Neuron (in vitro differentiated cells): ENCODE measurements around the gene ATP11B.

Experiments
- H2AFZ ChIP-seq: one replicate; pipeline ENCODE4 v1.6.1; 2013; ENCODE audit warnings: low read depth, mild to moderate bottlenecking, inconsistent platforms, low read length, moderate library complexity
- H3K27me3 ChIP-seq: one replicate; pipeline ENCODE4 v1.6.1; 2013; ENCODE audit warnings: low read length; ENCODE audit not compliant: insufficient read depth
- H3K36me3 ChIP-seq: one replicate; pipeline ENCODE4 v1.6.1; 2013; ENCODE audit warnings: low read length; ENCODE audit not compliant: insufficient read depth
- H3K4me1 ChIP-seq: one replicate; pipeline ENCODE4 v1.6.1; 2013; ENCODE audit warnings: low read length; ENCODE audit not compliant: insufficient read depth
- H3K4me3 ChIP-seq: 2 replicates; pipeline ENCODE4 v1.5.1; 2013; ENCODE audit warnings: mild to moderate bottlenecking, low read length, moderate library complexity
- H3K9me3 ChIP-seq: one replicate; pipeline ENCODE4 v1.6.1; 2013; ENCODE audit warnings: low read length

Gene ATP11B

DNA sequence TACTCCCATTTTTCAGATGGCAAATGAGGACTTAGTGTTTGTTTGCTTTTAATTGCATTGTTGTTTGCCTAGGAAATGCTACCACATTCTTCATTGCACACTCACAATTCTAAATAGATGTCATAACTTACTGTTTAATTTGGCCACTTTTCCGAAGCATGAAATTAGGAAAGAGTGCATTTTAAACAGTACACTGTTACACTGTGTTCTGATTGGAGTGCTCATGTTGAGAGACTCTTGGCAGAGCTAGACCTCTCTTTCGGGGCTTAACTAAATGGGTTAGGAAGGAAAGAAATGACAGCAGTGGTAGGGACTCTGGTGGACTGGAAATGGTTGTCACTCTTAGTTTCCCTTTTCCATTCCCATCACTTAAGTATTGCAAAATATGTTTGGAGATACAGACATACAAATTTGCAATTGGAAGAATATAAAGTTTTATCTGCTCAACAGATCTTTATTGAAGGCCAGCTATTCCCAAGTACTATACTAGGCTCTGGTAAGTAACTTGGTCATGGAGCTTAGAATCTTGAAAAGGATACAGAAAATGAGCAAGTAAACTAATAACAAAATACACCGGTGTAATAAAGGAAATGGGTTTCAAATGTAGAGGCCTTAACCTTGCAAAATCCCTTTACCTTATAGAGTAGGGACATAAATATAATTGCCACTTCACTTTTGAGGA, 96.8 kb downstream of the ATP11B start:
- no peaks in the 10 kb centered on the region for H3K27me3 ChIP-seq
- H2AFZ ChIP-seq, result no peak overlapping the region
- peaks cover 27% of the 10 kb centered on the region for H3K36me3 ChIP-seq
- H3K9me3 ChIP-seq, result no peaks in the 10 kb centered on the region
- H3K4me3 ChIP-seq, result no peak overlapping the region
- H3K4me1 ChIP-seq, result no peaks in the 10 kb centered on the region

DNA sequence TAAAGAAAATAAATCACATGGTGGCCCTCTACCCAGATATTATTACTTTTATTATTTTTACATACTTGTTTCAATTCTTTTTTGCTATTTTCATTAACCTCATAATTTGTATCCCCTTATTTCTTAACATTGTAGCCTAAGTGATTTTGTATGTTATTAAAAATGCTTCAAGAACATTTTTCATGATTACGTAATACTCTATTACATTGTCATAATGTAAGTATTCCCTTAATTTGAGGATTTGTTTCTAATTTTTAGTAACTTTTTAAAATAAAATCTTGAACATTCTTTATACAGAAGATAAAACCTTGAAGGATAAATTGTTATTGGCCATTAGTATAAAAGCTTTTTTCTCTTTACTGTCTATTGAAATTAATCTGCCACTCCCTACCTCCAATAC, 98.1 kb downstream of the ATP11B start:
- H3K4me3 ChIP-seq, result no peak overlapping the region
- no peaks in the 10 kb centered on the region for H3K4me1 ChIP-seq
- peaks cover 23% of the 10 kb centered on the region for H3K36me3 ChIP-seq
- H3K9me3 ChIP-seq, result no peaks in the 10 kb centered on the region
- H3K27me3 ChIP-seq, result no peaks in the 10 kb centered on the region
- no peak overlapping the region for H2AFZ ChIP-seq

DNA sequence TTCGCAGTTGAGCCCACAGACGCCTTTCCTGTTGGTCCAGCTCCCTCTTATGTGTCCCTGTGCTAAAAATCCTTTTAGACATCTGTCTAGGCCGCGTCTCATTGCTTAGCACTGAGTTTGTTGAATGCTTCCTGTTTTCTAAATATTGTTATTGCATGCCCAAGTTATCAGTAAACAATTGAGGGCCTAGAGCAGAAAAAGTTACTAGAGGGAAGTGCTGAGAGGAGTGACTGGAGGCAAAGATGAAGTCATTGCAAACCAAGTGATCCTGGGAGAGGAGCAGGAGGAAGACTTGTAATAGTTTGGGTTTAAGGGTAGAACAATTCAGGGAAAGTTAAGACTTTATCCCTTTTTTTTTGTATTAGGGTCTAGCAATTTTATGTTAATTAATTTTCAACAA, 98.9 kb downstream of the ATP11B start:
- peaks cover 23% of the 10 kb centered on the region for H3K36me3 ChIP-seq
- no peaks in the 10 kb centered on the region for H3K9me3 ChIP-seq
- H2AFZ ChIP-seq, result no peak overlapping the region
- H3K27me3 ChIP-seq, result no peaks in the 10 kb centered on the region
- H3K4me3 ChIP-seq, result no peak overlapping the region
- no peaks in the 10 kb centered on the region for H3K4me1 ChIP-seq

DNA sequence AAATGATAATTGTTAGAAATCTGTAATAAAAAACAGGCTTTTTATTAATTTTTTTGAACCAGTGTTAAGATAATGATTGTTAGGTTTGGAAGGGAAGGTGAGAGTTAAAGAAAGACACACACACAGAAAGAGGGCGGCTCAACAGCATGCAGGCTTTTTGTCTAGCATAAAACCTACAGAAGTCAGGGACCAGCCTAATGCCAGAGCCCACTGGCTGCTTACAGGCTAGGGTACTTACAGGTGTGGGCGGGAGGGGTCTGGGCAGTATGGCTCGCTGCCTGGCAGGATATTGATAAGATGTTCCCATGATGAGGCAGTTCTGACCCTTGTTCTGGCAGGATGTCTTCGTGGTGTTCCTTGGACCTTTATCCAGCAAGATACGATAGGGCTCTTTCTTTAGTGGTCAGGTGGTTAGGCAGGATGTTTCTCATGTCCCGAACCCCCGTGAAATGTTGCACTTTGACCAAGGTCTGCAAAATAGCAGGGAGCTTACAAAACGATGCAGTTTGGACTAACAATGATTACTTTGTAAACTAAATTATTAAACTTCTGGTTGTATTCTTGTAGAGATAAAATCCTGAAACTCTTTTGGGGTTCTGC, 102.3 kb downstream of the ATP11B start:
- Histone ChIP-seq H3K4me3 (no peak overlapping the region), H2AFZ (no peak overlapping the region), H3K36me3 (peaks cover 12% of the 10 kb centered on the region), H3K9me3 (no peaks in the 10 kb centered on the region), H3K4me1 (no peaks in the 10 kb centered on the region), H3K27me3 (no peaks in the 10 kb centered on the region)

DNA sequence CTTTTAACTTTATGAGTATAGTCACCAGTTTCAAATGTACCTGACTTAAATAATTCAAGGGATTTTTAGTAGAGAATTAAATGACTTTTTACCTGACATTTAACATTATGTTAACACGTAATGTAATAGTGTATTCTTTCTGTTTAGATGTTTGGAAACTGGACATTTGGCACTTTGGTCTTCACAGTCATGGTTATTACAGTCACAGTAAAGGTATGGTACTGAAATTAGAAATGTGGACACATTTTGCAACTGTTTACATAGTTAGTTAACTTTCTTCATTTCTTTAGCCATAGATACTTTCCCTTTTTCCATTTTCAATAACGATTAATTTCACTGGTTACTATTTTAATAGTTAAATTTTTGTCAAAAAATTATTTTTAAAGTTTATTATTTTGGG, 103.2 kb downstream of the ATP11B start:
- peaks cover 9% of the 10 kb centered on the region for H3K36me3 ChIP-seq
- H3K4me1 ChIP-seq, result no peaks in the 10 kb centered on the region
- no peak overlapping the region for H2AFZ ChIP-seq
- no peak overlapping the region for H3K4me3 ChIP-seq
- H3K27me3 ChIP-seq, result no peaks in the 10 kb centered on the region
- H3K9me3 ChIP-seq, result no peaks in the 10 kb centered on the region

DNA sequence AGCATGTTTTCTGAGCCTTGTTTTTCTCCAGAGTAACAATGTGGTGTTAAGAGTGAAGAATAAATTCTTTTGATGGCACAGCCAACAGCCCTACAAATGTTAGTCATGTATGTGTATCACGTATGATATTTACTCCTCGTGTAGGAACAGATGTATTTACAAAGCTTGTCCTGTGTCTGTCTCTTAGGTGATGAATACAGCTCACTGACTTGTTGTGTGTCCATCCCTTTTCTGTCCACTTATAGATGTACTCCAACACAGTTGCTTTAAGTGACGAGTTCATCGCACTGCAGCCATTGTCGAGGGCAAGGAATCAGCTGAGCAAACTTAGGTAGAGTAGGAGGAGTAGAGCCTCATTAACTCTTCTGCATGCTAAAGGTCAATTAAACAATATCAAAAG, 108.9 kb downstream of the ATP11B start:
- H3K4me1 ChIP-seq, result no peaks in the 10 kb centered on the region
- no peaks in the 10 kb centered on the region for H3K27me3 ChIP-seq
- H3K36me3 ChIP-seq, result peaks cover 30% of the 10 kb centered on the region
- no peaks in the 10 kb centered on the region for H3K9me3 ChIP-seq
- no peak overlapping the region for H2AFZ ChIP-seq
- H3K4me3 ChIP-seq, result no peak overlapping the region

DNA sequence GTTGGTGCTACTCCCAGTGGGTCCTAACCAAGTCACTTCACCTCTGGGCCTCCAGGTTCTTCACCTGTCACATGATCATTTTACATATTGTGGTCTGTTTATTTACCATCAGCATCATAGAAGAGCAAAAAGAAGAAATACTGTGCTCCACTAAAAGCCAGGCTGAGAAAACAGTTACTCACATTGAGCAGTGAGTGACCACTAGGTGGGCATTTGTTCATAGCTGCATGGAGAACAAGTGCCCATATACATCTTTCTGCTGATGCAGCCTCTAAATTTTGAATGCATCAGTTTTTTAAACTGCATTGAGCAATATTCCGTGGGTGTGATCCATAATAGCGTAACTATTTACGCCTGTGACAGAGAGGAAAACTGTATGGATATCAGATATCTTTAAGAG, 110.9 kb downstream of the ATP11B start:
- Histone ChIP-seq H2AFZ (no peak overlapping the region), H3K4me1 (no peaks in the 10 kb centered on the region), H3K27me3 (no peaks in the 10 kb centered on the region), H3K4me3 (no peak overlapping the region), H3K9me3 (no peaks in the 10 kb centered on the region), H3K36me3 (peaks cover 24% of the 10 kb centered on the region)

DNA sequence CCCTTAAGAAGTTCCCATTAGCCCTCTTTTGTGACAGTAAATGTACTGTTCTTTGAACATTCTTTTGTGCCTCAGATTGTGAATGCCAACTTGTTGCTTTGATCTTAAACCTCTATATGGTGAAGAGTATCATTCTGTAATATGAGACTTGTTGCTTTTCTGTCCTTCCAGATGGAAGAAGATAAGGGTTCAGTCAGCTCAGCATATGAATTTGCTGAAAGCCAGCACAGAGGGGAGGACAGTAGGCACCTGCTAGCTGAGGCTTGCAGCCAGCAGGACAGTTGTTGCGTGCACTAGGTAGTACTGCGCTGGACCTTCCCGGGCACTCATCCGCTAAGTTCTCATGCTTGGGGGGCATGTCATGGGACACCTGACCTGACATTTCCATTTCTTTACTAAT, 112.3 kb downstream of the ATP11B start:
- Histone ChIP-seq H3K9me3 (no peaks in the 10 kb centered on the region), H3K4me3 (no peak overlapping the region), H3K27me3 (no peaks in the 10 kb centered on the region), H3K4me1 (no peaks in the 10 kb centered on the region), H2AFZ (no peak overlapping the region), H3K36me3 (peaks cover 28% of the 10 kb centered on the region)

DNA sequence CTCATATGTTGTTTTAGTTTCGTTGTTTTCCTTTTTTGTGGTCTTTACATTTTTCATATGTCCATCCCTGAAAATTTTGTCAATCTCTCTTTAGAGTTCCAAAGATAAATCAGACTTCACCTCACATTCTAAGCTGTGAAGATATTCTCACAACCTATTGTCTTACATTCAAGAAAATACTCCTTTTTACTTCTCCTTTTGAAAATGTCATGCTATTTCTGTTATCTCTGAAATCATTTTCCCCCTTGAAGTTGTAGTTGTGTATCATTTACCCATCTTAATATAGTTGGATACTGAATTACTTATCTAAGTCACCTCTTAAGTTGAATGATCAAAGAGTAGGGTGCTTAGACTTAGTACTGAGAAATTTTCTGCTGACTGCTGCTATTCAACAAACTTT, 112.7 kb downstream of the ATP11B start:
- peaks cover 29% of the 10 kb centered on the region for H3K36me3 ChIP-seq

DNA sequence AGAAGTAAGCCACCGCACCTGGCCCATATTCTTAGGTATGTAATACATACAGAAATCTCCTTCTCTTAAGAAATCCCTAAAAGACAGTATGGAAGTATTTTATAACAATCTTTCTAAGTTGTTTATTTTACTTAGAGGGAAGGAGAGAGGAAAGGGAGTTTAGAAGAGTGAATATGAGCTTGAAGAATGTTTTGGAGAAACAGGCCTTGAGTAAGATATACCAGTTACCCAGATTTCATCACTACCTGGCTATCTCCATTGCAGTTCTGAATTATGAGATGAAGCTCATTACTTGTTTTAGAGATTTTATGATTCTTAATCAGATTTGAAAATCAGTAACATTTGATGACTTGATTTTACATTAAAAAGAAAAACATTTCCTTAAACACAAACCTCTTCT, 115.2 kb downstream of the ATP11B start:
- no peak overlapping the region for H2AFZ ChIP-seq
- no peaks in the 10 kb centered on the region for H3K27me3 ChIP-seq
- no peaks in the 10 kb centered on the region for H3K4me1 ChIP-seq
- no peaks in the 10 kb centered on the region for H3K9me3 ChIP-seq
- peaks cover 23% of the 10 kb centered on the region for H3K36me3 ChIP-seq
- no peak overlapping the region for H3K4me3 ChIP-seq

More for the DNA sequence above, 112.7 kb downstream of the ATP11B start:
- no peaks in the 10 kb centered on the region for H3K27me3 ChIP-seq
- H3K4me3 ChIP-seq, result no peak overlapping the region
- no peaks in the 10 kb centered on the region for H3K9me3 ChIP-seq
- H2AFZ ChIP-seq, result no peak overlapping the region
- no peaks in the 10 kb centered on the region for H3K4me1 ChIP-seq

DNA sequence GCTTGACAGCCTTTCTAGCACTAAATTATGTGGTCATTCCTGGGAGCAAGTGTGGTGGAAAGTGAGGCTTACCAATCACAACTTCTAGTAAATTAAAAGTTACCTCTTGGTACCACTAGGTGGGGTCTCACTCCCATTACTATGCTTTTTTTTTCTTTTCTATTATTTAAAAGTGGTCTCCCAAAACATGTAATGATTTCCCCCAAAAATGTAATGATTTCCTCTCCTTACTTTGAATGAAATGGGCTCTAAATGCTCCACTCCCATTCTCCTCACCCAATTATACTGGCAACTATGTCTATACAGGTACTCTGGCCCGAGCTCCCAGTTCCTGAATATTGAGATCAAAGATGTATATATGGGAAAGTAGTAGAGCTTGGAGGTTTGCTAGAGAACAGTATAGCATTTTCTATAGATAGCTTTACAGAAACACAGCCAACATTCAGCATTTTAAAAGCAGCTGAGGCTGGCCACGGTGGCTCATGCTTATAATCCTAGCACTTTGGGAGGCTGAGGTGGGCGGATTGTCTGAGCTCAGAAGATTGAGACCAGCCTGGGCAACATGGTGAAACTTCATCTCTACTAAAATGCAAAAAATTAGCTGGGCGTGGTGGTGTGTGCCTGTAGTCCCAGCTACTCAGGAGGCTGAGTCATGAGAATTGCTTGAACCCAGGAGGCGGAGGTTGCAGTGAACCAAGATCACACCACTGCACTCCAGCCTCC, 116.2 kb downstream of the ATP11B start:
- no peaks in the 10 kb centered on the region for H3K9me3 ChIP-seq
- H3K4me1 ChIP-seq, result no peaks in the 10 kb centered on the region
- no peaks in the 10 kb centered on the region for H3K27me3 ChIP-seq
- peaks cover 20% of the 10 kb centered on the region for H3K36me3 ChIP-seq
- H2AFZ ChIP-seq, result no peak overlapping the region
- no peak overlapping the region for H3K4me3 ChIP-seq

DNA sequence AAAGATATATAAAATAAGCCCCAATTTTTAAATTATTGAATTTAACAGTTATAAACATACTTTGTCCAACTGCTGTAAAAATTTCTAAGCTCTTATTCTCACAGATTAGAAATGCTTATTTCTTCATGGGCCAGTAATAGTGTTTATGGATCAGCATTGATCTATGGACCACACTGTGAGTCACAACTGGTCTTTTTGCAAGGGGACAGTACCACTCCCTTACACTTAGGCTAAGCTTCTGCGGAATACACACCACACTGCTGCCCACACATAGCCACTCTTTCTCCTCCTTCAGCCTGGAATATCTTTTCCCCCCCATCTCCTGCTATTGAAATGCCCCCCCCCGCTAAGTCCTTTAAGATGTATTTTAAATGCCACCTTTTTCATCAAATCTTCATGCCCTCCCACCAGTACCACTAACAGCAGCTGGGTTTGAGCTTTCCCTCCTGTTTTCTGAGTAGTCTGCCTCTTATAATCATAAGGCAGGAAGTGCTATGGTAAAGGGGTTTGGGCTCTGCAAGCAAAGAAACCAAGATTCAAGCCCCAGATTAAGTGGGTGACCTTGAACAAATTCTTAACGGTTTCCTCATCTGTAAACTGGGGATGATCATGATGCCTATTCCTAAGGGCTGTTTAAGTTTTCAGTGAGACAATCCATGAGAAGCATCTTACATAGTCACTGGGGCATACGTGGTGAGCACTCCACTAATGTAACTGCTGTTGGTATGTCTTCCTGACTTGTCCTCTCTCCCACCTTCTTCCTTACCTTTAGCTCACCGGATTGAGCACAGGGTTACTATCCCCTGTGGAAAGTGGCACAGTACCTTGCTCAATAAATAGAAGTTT, 117.9 kb downstream of the ATP11B start:
- no peaks in the 10 kb centered on the region for H3K27me3 ChIP-seq
- peaks cover 21% of the 10 kb centered on the region for H3K36me3 ChIP-seq
- no peak overlapping the region for H2AFZ ChIP-seq
- H3K9me3 ChIP-seq, result no peaks in the 10 kb centered on the region
- no peaks in the 10 kb centered on the region for H3K4me1 ChIP-seq
- H3K4me3 ChIP-seq, result no peak overlapping the region

DNA sequence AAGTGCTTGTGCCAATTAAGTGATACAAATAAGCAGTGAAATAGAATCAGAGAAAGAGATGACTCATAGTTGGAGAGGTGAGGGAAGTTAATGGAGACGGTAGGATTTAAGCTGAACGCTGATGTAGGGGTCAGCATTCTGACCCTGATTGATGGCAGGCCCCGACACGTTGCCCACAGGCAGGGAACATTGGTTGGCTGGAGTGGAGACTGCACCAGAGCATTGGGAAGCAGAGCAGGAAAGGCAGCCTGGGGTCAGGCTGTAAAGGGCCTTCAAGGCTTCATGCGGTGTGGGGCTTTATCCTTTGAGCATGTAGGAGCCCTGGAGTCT, 118.4 kb downstream of the ATP11B start:
- no peak overlapping the region for H3K4me3 ChIP-seq
- H3K9me3 ChIP-seq, result no peaks in the 10 kb centered on the region

More for the DNA sequence above, 118.4 kb downstream of the ATP11B start:
- H2AFZ ChIP-seq, result no peak overlapping the region
- no peaks in the 10 kb centered on the region for H3K27me3 ChIP-seq
- H3K4me1 ChIP-seq, result no peaks in the 10 kb centered on the region
- H3K36me3 ChIP-seq, result peaks cover 20% of the 10 kb centered on the region
